HepG2 (cell line): Measurements from ENCODE around the gene ARHGEF1. TPM values are rescaled to one million over a fixed set of nuclear protein-coding genes. Genes with fewer than 3 reads are reported as not detected.
A peak's percentile ranks its signal among the peaks of the same experiment; 100 is the strongest.

ENCODE experiments used
- BHLHE40 ChIP-seq: IDR thresholded peaks from 2 replicates; pipeline ENCODE4 v1.6.1; 2011; ENCODE audit warnings: low read length, improper control_type of control experiment
- FIP1L1 ChIP-seq: fragments of 200-400 bp; formaldehyde crosslinking; IDR thresholded peaks from 2 replicates; pipeline ENCODE4 v1.6.1; 2018; ENCODE audit warnings: low read depth, mild to moderate bottlenecking, low read length, moderate library complexity, borderline replicate concordance; ENCODE audit not compliant: insufficient read depth
- HINFP ChIP-seq: sonication (generic); formaldehyde crosslinking; IDR thresholded peaks from 2 replicates; pipeline ENCODE4 v1.4.0; 2020; ENCODE audit warnings: low read depth, mild to moderate bottlenecking, missing genetic modification reagents
- MATR3 ChIP-seq: sonication (generic); formaldehyde crosslinking; IDR thresholded peaks from 2 replicates; pipeline ENCODE4 v1.4.0; 2020; ENCODE audit warnings: missing genetic modification reagents
- NCOA2 ChIP-seq: sonication (generic); formaldehyde crosslinking; IDR thresholded peaks from 2 replicates; pipeline ENCODE4 v1.8.0; 2022; ENCODE audit warnings: inconsistent platforms
- ONECUT2 ChIP-seq: sonication (generic); formaldehyde crosslinking; IDR thresholded peaks from 2 replicates; pipeline ENCODE4 v1.4.0; 2020; ENCODE audit warnings: missing genetic modification reagents
- PAXIP1 ChIP-seq: sonication (generic); formaldehyde crosslinking; conservative IDR thresholded peaks from 2 replicates; pipeline ENCODE4 v1.4.0; 2020; ENCODE audit warnings: mild to moderate bottlenecking, missing genetic modification reagents, moderate library complexity
- POLR2AphosphoS2 ChIP-seq: IDR thresholded peaks from 2 replicates; pipeline ENCODE4 v1.6.1; 2011; ENCODE audit warnings: low read depth, low read length, improper control_type of control experiment
- RORA ChIP-seq: sonication (generic); formaldehyde crosslinking; IDR thresholded peaks from 2 replicates; pipeline ENCODE4 v1.5.0; 2020; ENCODE audit warnings: mild to moderate bottlenecking, missing genetic modification reagents, moderate library complexity
- SALL2 ChIP-seq: sonication (generic); formaldehyde crosslinking; IDR thresholded peaks from 2 replicates; pipeline ENCODE4 v1.8.1; 2023; ENCODE audit warnings: mild to moderate bottlenecking, missing genetic modification reagents, inconsistent platforms
- SMC3 ChIP-seq: IDR thresholded peaks from 2 replicates; pipeline ENCODE4 v1.6.1; 2011; ENCODE audit warnings: low read length, improper control_type of control experiment
- THYN1 ChIP-seq: sonication (generic); formaldehyde crosslinking; IDR thresholded peaks from 2 replicates; pipeline ENCODE4 v1.8.1; 2023; ENCODE audit warnings: low read depth, mild to moderate bottlenecking, moderate library complexity, missing genetic modification reagents, borderline replicate concordance
- ZBTB46 ChIP-seq: sonication (generic); formaldehyde crosslinking; IDR thresholded peaks from 2 replicates; pipeline ENCODE4 v1.4.0; 2020; ENCODE audit warnings: mild to moderate bottlenecking, missing genetic modification reagents, borderline replicate concordance
- ZNF615 ChIP-seq: sonication (generic); formaldehyde crosslinking; IDR thresholded peaks from 2 replicates; pipeline ENCODE4 v1.5.0; 2020; ENCODE audit warnings: mild to moderate bottlenecking, missing genetic modification reagents, borderline replicate concordance
- ZNF660 ChIP-seq: sonication (generic); formaldehyde crosslinking; IDR thresholded peaks from 2 replicates; pipeline ENCODE4 v1.5.1; 2020; ENCODE audit warnings: mild to moderate bottlenecking, low read depth, missing genetic modification reagents, borderline replicate concordance
- ZNF709 ChIP-seq: sonication (generic); formaldehyde crosslinking; IDR thresholded peaks from 2 replicates; pipeline ENCODE4 v1.5.0; 2020; ENCODE audit warnings: mild to moderate bottlenecking, missing genetic modification reagents
- ZNF768 ChIP-seq: sonication (generic); formaldehyde crosslinking; IDR thresholded peaks from 2 replicates; pipeline ENCODE4 v1.4.0; 2020; ENCODE audit warnings: missing genetic modification reagents
- ZNF781 ChIP-seq: sonication (generic); formaldehyde crosslinking; IDR thresholded peaks from 2 replicates; pipeline ENCODE4 v1.5.1; 2020; ENCODE audit warnings: borderline replicate concordance, mild to moderate bottlenecking, missing genetic modification reagents; ENCODE audit errors: not compliant biosample characterization
- ZNF788 ChIP-seq: sonication (generic); formaldehyde crosslinking; IDR thresholded peaks from 2 replicates; pipeline ENCODE4 v1.5.0; 2020; ENCODE audit warnings: mild to moderate bottlenecking, missing genetic modification reagents, borderline replicate concordance
- ZSCAN20 ChIP-seq: sonication (generic); formaldehyde crosslinking; IDR thresholded peaks from 2 replicates; pipeline ENCODE4 v1.4.0; 2020; ENCODE audit warnings: missing genetic modification reagents, mild to moderate bottlenecking, borderline replicate concordance
- ZSCAN25 ChIP-seq: sonication (generic); formaldehyde crosslinking; IDR thresholded peaks from 2 replicates; pipeline ENCODE4 v1.8.0; 2022; ENCODE audit warnings: mild to moderate bottlenecking, missing genetic modification reagents
- polyA plus RNA-seq, 8 experiments: library from polyadenylated mRNA; depleted of rRNA in 3 of 8; stranded (reverse) in 7 of 8; unstranded in 1 of 8; fragments of >200 nt; fragmentation: Illumina TruSeq in 4 of 8; extraction: Trizol in 4 of 8; gene quantifications; 2 replicates each; pipeline versions ENCODE4 v1.2.1 to v1.2.3, GENCODE V29; 2011 to 2016; ENCODE audit warnings: low read depth in 4 of 8, missing spikeins in 1 of 8, mixed read lengths in 1 of 8; ENCODE audit not compliant: insufficient read depth in 1 of 8
- total RNA-seq, 5 experiments: library from RNA; depleted of rRNA; stranded (reverse); fragments of >200 nt; fragmentation: Illumina TruSeq; extraction: Trizol; gene quantifications; 2 replicates each; pipeline ENCODE4 v1.2.3, GENCODE V29; 2016; ENCODE audit warnings: low read depth in 1 of 5

The ARHGEF1 gene
- total and polyA plus RNA-seq, 2 of the 13 experiments (the other 11 are each of a cell fraction or from before 2014, with no cell fraction given), result 33.7 to 34.7 TPM

GRCh38 chr19:41883821-41884733 lies 1.1 kb downstream of the ARHGEF1 start (continued):
- TF ChIP-seq HINFP, result no peak
- 0 out of 2 replicates have a peak, but pooled peaks have one; percentile 57 for TF ChIP-seq FIP1L1
- peak; percentile 18; the same call in 1 of the 2 replicates for TF ChIP-seq ZNF615 (CRISPR knock-in tag)
- no peak for TF ChIP-seq SMC3
- TF ChIP-seq ONECUT2 (CRISPR knock-in tag), result peak; percentile 18; the same call in 1 of the 2 replicates
- no peak for TF ChIP-seq ZNF781 (CRISPR knock-in tag)
- no peak for TF ChIP-seq POLR2AphosphoS2
- TF ChIP-seq SALL2 (CRISPR knock-in tag), result peak; percentile 65
- TF ChIP-seq RORA (CRISPR knock-in tag), result no peak
- TF ChIP-seq ZSCAN25 (CRISPR knock-in tag), result peak; percentile 78; the same call in 1 of the 2 replicates
- peak; percentile 84 for TF ChIP-seq ZSCAN20 (CRISPR knock-in tag)
- no peak for TF ChIP-seq THYN1 (CRISPR knock-in tag)
- TF ChIP-seq ZNF788 (CRISPR knock-in tag), result peak; percentile 88
- TF ChIP-seq ZNF768 (CRISPR knock-in tag), result peak; percentile 9; the same call in 1 of the 2 replicates
- TF ChIP-seq BHLHE40, result no peak
- no peak for TF ChIP-seq ZNF660
- no peak for TF ChIP-seq ZBTB46 (CRISPR knock-in tag)
- TF ChIP-seq PAXIP1 (CRISPR knock-in tag), result peak; percentile 63
- peak; percentile 52 for TF ChIP-seq NCOA2
- TF ChIP-seq MATR3 (CRISPR knock-in tag), result no peak
- no peak for TF ChIP-seq ZNF709 (CRISPR knock-in tag)
